ENCODE results near the gene PLOD3. TPM values are rescaled to one million over a fixed set of nuclear protein-coding genes. Genes with fewer than 3 reads are reported as not detected.
A peak's percentile ranks its signal among the peaks of the same experiment; 100 is the strongest.

The PLOD3 gene
- total RNA-seq, 1 donor from 2014 or later: 31.2 TPM

DNA sequence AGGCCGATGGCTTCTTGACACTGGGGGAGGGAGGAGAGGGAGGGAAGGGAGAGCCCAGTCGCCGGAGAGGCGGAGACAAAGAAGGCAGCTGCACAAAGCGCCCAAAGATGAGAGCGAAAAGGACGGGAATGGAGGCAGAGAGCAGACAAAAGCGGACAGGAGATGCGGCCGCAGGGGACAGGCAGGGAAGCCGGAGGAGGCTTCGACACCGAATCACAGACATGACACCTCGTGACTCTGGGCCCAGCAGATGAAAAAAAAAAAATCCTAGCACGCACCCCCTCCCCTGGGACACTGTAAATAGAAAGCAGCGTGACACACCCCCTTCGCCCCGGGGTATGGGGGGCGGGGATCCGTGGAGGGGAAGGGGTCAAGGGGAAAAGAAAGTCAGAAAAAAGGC is 38.3 kb downstream of the PLOD3 start:
- DNase-seq: no peak

GRCh38 chr7:101177644-101178043 is 39.7 kb downstream of the PLOD3 start:
- DNase-seq: no peak

DNA sequence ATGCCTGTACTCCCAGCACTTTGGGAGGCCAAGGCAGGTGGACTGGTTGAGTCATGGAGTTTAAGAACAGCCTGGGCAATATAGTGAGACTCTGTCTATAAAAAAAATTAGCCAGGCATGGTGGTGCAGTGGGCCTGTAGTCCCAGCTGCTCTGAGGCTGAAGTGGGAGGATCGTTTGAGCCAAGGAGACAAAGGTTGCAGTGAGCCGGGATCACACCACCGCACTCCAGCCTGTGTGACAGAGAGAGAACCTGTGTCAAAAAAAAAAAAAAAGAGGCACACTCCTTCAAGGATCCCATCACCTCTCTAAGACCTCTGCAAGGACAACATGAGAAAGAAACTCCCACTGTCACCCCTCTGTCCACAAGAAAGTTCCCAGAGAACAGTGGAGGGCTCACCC is 41.7 kb downstream of the PLOD3 start:
- no peak for DNase-seq

GRCh38 chr7:101174322-101174854 is 43.0 kb downstream of the PLOD3 start:
- no peak for DNase-seq

DNA sequence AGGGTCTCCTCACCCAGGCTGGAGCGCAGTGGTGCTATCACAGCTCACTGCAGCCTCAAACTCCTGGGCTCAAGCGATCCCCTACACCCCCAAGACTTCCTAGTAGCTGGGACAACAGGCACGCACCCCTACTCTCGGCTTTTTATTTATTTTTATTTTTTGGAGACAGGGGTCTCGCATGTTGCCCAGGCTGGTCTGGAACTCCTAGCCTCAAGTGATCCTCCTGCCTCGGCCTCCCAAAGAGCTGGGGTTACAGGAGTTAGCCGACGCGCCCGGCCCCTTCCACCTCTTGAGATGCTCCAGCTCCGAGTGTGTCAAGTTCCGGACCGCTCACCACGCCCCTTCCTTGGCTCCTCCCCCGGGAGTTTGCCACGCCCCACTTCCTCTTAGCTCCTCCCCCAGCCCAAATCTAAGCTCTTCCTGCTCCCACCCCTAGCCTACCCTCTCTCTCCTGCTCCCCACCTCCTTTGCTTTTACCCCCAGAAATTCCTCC is 43.6 kb downstream of the PLOD3 start:
- DNase-seq: no peak

GRCh38 chr7:101172854-101173751 is 44.3 kb downstream of the PLOD3 start:
- no peak for DNase-seq

GRCh38 chr7:101172005-101172853 is 45.2 kb downstream of the PLOD3 start:
- no peak for DNase-seq

- no peak for DNase-seq
These were observed 45.9 kb downstream of the PLOD3 start for GRCh38 chr7:101171442-101171837.

- no peak for DNase-seq
These were observed 46.6 kb downstream of the PLOD3 start for GRCh38 chr7:101170617-101171441.

DNA sequence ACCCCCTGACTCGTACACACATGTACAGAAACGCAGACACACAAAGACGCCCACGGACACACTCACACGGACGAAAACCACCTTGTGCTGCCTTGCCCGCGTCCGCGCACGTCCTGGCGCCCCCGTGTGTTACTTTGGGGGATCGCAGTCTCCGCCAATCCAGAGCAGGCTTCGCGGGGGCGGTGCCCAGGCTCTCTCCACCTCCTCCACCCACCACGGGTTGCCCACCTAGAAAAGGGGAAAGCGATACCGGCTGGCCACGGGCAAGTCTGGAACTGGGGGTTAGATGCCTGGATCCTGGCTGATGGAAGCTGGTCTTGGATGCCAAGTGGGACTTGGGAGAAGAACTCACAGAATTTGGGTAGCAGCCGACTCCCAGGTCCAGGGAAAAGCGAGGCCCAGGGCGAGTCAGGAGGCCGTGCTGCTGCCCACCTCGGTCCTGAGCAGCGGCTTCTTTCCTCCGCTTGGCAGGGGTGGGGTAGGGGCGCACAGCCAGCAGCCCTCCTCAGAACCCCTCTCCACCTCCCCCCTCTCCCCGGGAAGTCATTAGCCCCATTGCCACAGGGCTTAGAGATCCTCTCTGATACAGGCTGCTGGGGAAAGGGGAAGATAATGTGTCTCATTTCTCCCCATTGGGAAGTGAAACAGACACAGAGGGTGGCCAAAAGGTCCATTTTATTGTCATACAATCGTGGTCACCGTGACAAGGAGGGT is 47.4 kb downstream of the PLOD3 start:
- no peak for DNase-seq

- no peak for DNase-seq
These were observed 48.1 kb downstream of the PLOD3 start for GRCh38 chr7:101169110-101169837.

DNA sequence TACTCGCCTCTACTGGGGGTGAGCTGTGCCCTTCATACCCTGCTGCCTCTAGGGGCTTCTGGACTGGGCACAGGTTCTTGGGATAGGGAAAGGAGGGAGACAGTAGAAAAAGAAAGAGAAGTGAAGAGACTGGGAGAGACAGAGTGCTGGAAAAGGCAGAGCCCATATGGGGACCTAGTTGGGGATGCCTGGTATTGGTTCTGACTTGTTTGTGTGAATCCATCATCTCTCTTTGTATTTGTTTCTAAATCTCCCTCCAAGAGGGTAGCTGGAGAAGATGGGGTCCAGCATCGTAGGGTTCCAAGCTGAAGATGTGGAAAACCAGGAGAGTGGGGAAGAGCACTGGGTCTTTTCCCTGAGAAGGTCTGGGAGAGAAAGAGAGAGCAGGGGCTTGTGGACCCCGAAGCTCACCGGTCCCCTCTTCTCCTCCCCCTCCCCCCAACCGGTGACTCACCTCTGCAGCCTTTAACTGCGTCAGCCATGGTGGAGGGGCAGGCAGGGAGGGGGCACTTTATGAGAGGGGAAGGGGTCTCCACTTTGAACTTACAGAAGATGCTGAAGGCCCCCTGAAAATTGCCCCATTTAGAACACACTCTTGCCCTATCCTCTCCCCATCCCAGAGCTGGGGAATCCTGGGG is 48.9 kb downstream of the PLOD3 start:
- no peak for DNase-seq

- DNase-seq: no peak
These were observed 49.6 kb downstream of the PLOD3 start for GRCh38 chr7:101167645-101168411.

DNA sequence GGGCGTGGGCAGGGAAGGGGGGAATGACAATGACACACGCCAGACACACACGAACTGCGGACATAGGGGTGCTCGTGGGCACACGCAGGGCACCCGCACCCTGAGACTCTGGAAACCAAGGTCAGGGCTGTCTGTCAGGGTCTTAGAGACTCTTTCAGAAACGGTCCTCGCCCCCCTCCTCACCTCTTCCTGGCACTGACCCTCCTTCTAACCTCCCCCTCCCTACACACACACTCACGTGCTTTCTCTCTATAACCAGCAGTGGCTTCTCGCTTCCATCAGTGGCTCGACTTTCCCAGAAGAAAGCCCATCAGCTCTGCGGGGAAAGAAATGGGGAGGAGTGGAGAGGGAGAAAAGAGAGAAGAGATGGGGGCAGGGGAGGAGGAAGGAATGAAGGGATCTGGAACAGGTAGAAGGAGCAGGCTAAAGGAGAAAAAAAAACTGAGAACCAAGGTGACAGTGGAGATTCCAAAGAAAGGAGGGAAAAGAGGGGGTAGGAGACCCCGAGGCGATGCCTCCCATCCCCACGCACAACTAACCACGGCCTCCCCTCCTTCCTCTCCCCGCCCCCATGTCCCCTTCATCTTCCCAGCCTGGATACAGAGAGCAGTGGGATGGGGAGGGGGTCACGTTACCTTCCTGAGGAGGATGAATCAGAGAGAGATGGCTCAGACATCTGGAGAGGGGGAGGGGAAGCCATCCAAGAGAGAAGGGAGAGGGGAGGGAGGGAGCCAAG is 50.3 kb downstream of the PLOD3 start:
- no peak for DNase-seq

DNA sequence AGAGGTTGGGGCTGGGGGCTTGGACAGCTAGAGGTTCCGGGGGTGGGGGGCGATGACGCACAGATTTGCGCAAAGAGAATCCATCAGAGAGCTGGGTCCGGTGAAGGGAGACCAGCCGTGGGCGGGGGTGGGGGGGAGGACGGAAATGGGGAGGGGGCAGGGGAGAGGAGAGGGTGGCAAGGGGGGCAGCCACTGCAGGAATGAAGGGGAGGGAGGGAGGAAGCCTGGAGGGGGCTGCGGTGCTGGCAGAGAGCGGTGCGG is 50.8 kb downstream of the PLOD3 start:
- no peak for DNase-seq

DNA sequence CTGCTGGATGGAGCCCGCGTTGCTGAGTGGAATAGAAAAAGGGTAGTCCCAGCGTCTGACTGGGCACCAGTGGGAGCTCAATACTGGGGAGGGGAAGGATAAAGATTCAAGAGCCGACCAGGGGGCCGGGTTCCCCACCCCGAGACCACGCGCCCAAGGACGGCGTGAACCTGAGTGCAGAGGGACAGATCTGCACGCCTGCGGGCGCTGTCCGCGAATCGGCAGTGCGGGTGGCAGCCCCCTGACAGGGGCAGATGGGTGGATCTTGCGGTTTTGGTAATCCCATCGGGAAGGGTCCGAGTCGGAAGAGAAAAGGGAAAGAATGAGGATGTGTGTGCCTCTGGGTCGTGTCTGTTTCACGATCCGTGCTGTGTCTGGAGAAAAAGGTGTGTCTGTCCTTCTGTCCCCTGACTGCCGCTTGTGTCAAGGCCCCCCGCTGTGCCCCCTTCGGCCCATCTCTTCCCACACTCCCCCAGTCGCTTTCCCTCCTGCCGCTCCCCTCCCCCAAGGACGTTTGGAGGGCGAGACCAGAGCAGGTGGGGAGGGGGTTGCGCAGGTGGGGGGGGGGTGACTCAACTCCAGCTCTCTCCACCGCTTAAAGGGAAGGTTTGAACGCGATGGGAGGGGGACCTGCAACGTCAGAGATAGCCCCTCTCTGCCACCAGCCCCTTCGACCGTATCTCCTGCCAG is 51.3 kb downstream of the PLOD3 start:
- DNase-seq: no peak

DNA sequence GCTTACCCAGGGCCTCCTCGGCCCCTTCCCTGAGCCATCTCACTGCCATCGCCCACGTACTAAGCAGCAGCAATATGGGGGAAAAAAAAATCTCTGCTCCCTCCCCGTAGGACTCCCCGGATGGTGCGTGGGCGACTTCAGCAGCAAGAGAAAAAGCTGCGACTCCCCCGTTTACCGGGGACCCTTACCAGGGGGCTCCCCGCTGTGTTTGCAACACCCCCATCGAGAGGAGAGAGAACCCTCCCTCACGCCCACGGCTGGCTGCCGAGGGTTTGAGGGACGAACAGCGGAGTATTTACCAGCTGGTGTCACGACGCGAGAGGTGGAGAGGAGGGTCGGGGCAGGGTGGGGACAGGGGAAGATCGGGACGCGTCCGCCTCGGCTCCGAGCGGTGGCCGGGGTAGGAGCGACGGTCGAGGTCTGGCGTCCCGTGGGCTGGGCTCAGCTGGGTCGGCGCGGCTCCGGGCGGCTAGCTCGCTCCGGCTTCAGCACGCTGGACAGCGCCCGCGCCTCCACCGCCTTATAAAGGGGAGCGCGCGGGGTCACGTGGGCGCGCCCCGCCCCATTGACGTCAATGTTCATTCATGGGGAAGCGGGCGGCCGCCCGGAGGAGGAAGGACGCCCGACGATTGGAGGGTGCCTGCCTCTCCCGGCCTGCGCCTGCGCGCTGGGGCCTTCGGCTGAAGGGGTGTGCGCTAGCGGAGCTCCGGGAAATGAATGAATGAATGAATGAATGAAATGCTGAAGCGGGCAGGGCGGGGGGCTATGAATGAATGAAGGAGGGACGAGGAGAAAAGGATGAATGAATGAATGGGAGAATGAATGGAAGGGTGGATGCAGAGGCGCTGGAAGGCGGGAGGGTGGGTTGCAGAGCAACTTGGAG is 52.1 kb downstream of the PLOD3 start, which contains the start of gene VGF:
TSS of gene VGF (minus strand) at position 495 of the 883 bp plus-strand sequence. CDS start 726 bp downstream, outside the sequence.
- DNase-seq: peak; percentile 71
